Measurements from ENCODE around the gene CD4.
A peak's percentile ranks its signal among the peaks of the same experiment; 100 is the strongest.
"Not testable (repeated sequence)": the region's sequence is repeated elsewhere in the genome, so short reads cannot be mapped to it uniquely, and the experiment has no call there.

CD4 gene

GRCh38 chr12:6788972-6789924, at the start of gene CD4:
Gene CD4, plus strand, starts transcription at chr12:6789528. Its CDS starts 10,611 bp downstream, at chr12:6800139.
- Histone ChIP-seq H3K27ac (ENCODE audit: low read length) (no peak within 1 kb of the TSS), H3K9me3 (ENCODE audit: insufficient read depth, low read depth, low read length) (no peaks in the 10 kb centered on the region), H3K27me3 (ENCODE audit: insufficient read depth, low read length) (no peaks in the 10 kb centered on the region), H3K4me1 (ENCODE audit: insufficient read depth, low read length) (peaks cover 11% of the 10 kb centered on the region; the same call in 1 of the 2 replicates), H3K36me3 (ENCODE audit: insufficient read depth, low read depth, low read length) (no peaks in the 10 kb centered on the region), H3K4me3 (ENCODE audit: low read length) (no peak within 1 kb of the TSS), H3K9ac (ENCODE audit: low read depth, low read length) (no peak within 1 kb of the TSS)

- not testable (repeated sequence) for H3K27me3 ChIP-seq (ENCODE audit: insufficient read depth, low read length); H3K4me3 ChIP-seq (ENCODE audit: low read length); H3K27ac ChIP-seq (ENCODE audit: low read length); H3K9me3 ChIP-seq (ENCODE audit: insufficient read depth, low read depth, low read length); H3K9ac ChIP-seq (ENCODE audit: low read depth, low read length); H3K4me1 ChIP-seq (ENCODE audit: insufficient read depth, low read length)
- H3K36me3 ChIP-seq (ENCODE audit: insufficient read depth, low read depth, low read length), result peaks cover 17% of the 10 kb centered on the region
Observed at GRCh38 chr12:6742080-6742479, 47.2 kb upstream of the CD4 start.

GRCh38 chr12:6742834-6743233, 46.5 kb upstream of the CD4 start:
- Histone ChIP-seq H3K9ac (ENCODE audit: low read depth, low read length) (no peak overlapping the region), H3K27ac (ENCODE audit: low read length) (no peak overlapping the region), H3K36me3 (ENCODE audit: insufficient read depth, low read depth, low read length) (peaks cover 25% of the 10 kb centered on the region), H3K4me3 (ENCODE audit: low read length) (no peak overlapping the region), H3K9me3 (ENCODE audit: insufficient read depth, low read depth, low read length) (no peaks in the 10 kb centered on the region), H3K27me3 (ENCODE audit: insufficient read depth, low read length) (no peaks in the 10 kb centered on the region), H3K4me1 (ENCODE audit: insufficient read depth, low read length) (no peaks in the 10 kb centered on the region)

GRCh38 chr12:6743300-6743699, 46.0 kb upstream of the CD4 start:
- not testable (repeated sequence) for H3K4me1 ChIP-seq (ENCODE audit: insufficient read depth, low read length); H3K4me3 ChIP-seq (ENCODE audit: low read length); H3K27me3 ChIP-seq (ENCODE audit: insufficient read depth, low read length); H3K9me3 ChIP-seq (ENCODE audit: insufficient read depth, low read depth, low read length); H3K27ac ChIP-seq (ENCODE audit: low read length); H3K9ac ChIP-seq (ENCODE audit: low read depth, low read length)
- peaks cover 29% of the 10 kb centered on the region for H3K36me3 ChIP-seq (ENCODE audit: insufficient read depth, low read depth, low read length)

- Histone ChIP-seq H3K4me1 (ENCODE audit: insufficient read depth, low read length) (no peaks in the 10 kb centered on the region), H3K4me3 (ENCODE audit: low read length) (no peak overlapping the region), H3K36me3 (ENCODE audit: insufficient read depth, low read depth, low read length) (peaks cover 56% of the 10 kb centered on the region), H3K9ac (ENCODE audit: low read depth, low read length) (no peak overlapping the region), H3K9me3 (ENCODE audit: insufficient read depth, low read depth, low read length) (no peaks in the 10 kb centered on the region), H3K27me3 (ENCODE audit: insufficient read depth, low read length) (no peaks in the 10 kb centered on the region), H3K27ac (ENCODE audit: low read length) (no peak overlapping the region)
Observed at GRCh38 chr12:6745741-6746525, 43.4 kb upstream of the CD4 start.

GRCh38 chr12:6747216-6747615, 42.1 kb upstream of the CD4 start:
- no peak overlapping the region for H3K9ac ChIP-seq (ENCODE audit: low read depth, low read length)
- H3K27me3 ChIP-seq (ENCODE audit: insufficient read depth, low read length), result no peaks in the 10 kb centered on the region
- peaks cover 67% of the 10 kb centered on the region for H3K36me3 ChIP-seq (ENCODE audit: insufficient read depth, low read depth, low read length)
- H3K27ac ChIP-seq (ENCODE audit: low read length), result no peak overlapping the region
- H3K9me3 ChIP-seq (ENCODE audit: insufficient read depth, low read depth, low read length), result no peaks in the 10 kb centered on the region
- no peak overlapping the region for H3K4me3 ChIP-seq (ENCODE audit: low read length)
- no peaks in the 10 kb centered on the region for H3K4me1 ChIP-seq (ENCODE audit: insufficient read depth, low read length)

- Histone ChIP-seq H3K4me1 (ENCODE audit: insufficient read depth, low read length) (peaks cover 1% of the 10 kb centered on the region; the same call in 1 of the 2 replicates), H3K9ac (ENCODE audit: low read depth, low read length) (no peak overlapping the region), H3K27ac (ENCODE audit: low read length) (no peak overlapping the region), H3K27me3 (ENCODE audit: insufficient read depth, low read length) (no peaks in the 10 kb centered on the region), H3K36me3 (ENCODE audit: insufficient read depth, low read depth, low read length) (peaks cover 67% of the 10 kb centered on the region), H3K9me3 (ENCODE audit: insufficient read depth, low read depth, low read length) (no peaks in the 10 kb centered on the region), H3K4me3 (ENCODE audit: low read length) (no peak overlapping the region)
Observed at GRCh38 chr12:6748761-6749160, 40.6 kb upstream of the CD4 start.

GRCh38 chr12:6750506-6750905, 38.8 kb upstream of the CD4 start:
- Histone ChIP-seq H3K9me3 (ENCODE audit: insufficient read depth, low read depth, low read length) (no peaks in the 10 kb centered on the region), H3K4me1 (ENCODE audit: insufficient read depth, low read length) (peaks cover 7% of the 10 kb centered on the region; the same call in 1 of the 2 replicates), H3K9ac (ENCODE audit: low read depth, low read length) (no peak overlapping the region), H3K36me3 (ENCODE audit: insufficient read depth, low read depth, low read length) (peaks cover 65% of the 10 kb centered on the region), H3K27me3 (ENCODE audit: insufficient read depth, low read length) (no peaks in the 10 kb centered on the region), H3K27ac (ENCODE audit: low read length) (no peak overlapping the region), H3K4me3 (ENCODE audit: low read length) (no peak overlapping the region)

- Histone ChIP-seq H3K27ac (ENCODE audit: low read length) (no peak overlapping the region), H3K27me3 (ENCODE audit: insufficient read depth, low read length) (no peaks in the 10 kb centered on the region), H3K4me1 (ENCODE audit: insufficient read depth, low read length) (peaks cover 7% of the 10 kb centered on the region; the same call in 1 of the 2 replicates), H3K4me3 (ENCODE audit: low read length) (peak overlapping the region; percentile 86), H3K36me3 (ENCODE audit: insufficient read depth, low read depth, low read length) (peaks cover 53% of the 10 kb centered on the region), H3K9me3 (ENCODE audit: insufficient read depth, low read depth, low read length) (no peaks in the 10 kb centered on the region), H3K9ac (ENCODE audit: low read depth, low read length) (peak overlapping the region; percentile 93; the same call in 1 of the 2 replicates)
Observed at GRCh38 chr12:6751767-6752166, 37.6 kb upstream of the CD4 start.

- no peaks in the 10 kb centered on the region for H3K27me3 ChIP-seq (ENCODE audit: insufficient read depth, low read length)
- peak overlapping the region; percentile 90 for H3K27ac ChIP-seq (ENCODE audit: low read length)
- H3K9ac ChIP-seq (ENCODE audit: low read depth, low read length), result peak overlapping the region; percentile 93
- peaks cover 7% of the 10 kb centered on the region; the same call in 1 of the 2 replicates for H3K4me1 ChIP-seq (ENCODE audit: insufficient read depth, low read length)
- H3K36me3 ChIP-seq (ENCODE audit: insufficient read depth, low read depth, low read length), result peaks cover 47% of the 10 kb centered on the region
- H3K4me3 ChIP-seq (ENCODE audit: low read length), result peak overlapping the region; percentile 86
- no peaks in the 10 kb centered on the region for H3K9me3 ChIP-seq (ENCODE audit: insufficient read depth, low read depth, low read length)
Observed at GRCh38 chr12:6752167-6752920, 37.0 kb upstream of the CD4 start.

All from iPS-20b (cell line).